Duodenal mucosa (tissue), 2 donors: Measurements from ENCODE around the gene ZNF607.
"Not testable (repeated sequence)": the region's sequence is repeated elsewhere in the genome, so short reads cannot be mapped to it uniquely, and the experiment has no call there.

Source experiments
- H3K27ac ChIP-seq: one replicate; pipeline ENCODE4 v1.7.0; 2013; ENCODE audit warnings: low read depth, low read length
- H3K27me3 ChIP-seq, 2 donors: one replicate each; pipeline ENCODE4 v1.7.0; 2013; ENCODE audit warnings: low read length in 2 of 2, control low read depth in 1 of 2; ENCODE audit not compliant: insufficient read depth in 2 of 2, control insufficient read depth in 1 of 2
- H3K36me3 ChIP-seq, 2 donors: one replicate each; pipeline ENCODE4 v1.7.0; 2013; ENCODE audit warnings: low read length in 2 of 2, control low read depth in 1 of 2; ENCODE audit not compliant: insufficient read depth in 2 of 2, control insufficient read depth in 1 of 2
- H3K4me1 ChIP-seq, 2 donors: one replicate each; pipeline ENCODE4 v1.7.0; 2013; ENCODE audit warnings: low read length in 2 of 2, control low read depth in 1 of 2; ENCODE audit not compliant: insufficient read depth in 2 of 2, control insufficient read depth in 1 of 2
- H3K4me3 ChIP-seq, 2 donors: one replicate each; pipeline ENCODE4 v1.7.0; 2013; ENCODE audit warnings: low read length in 2 of 2, low read depth in 1 of 2
- H3K9ac ChIP-seq, 2 donors: one replicate each; pipeline ENCODE4 v1.7.0; 2013; ENCODE audit warnings: low read length in 2 of 2, low read depth in 1 of 2
- H3K9me3 ChIP-seq, 2 donors: one replicate each; pipeline ENCODE4 v1.7.0; 2013; ENCODE audit warnings: low read length in 2 of 2, control low read depth in 1 of 2; ENCODE audit not compliant: control insufficient read depth in 1 of 2

The ZNF607 gene

GRCh38 chr19:37719111-37719926, at the start of gene ZNF607:
TSS of gene ZNF607 (minus strand) at chr19:37719761. CDS start at chr19:37711618, 8,143 bp downstream.
- Histone ChIP-seq H3K36me3 (no peaks in the 10 kb centered on the region), H3K4me3 (peak within 1 kb of the TSS; percentile 90 to 92), H3K9ac (peak within 1 kb of the TSS; percentile 40 to 68), H3K9me3 (no peaks in the 10 kb centered on the region), H3K4me1 (peaks cover 0 to 11% of the 10 kb centered on the region in 2 donors), H3K27me3 (no peaks in the 10 kb centered on the region), H3K27ac (peak within 1 kb of the TSS; percentile 48)

- Histone ChIP-seq H3K27ac (no peak overlapping the region), H3K9ac (no peak overlapping the region), H3K36me3 (peaks cover 4 to 39% of the 10 kb centered on the region in 2 donors), H3K4me3 (no peak overlapping the region), H3K9me3 (peaks cover 0 to 2% of the 10 kb centered on the region in 2 donors), H3K27me3 (no peaks in the 10 kb centered on the region), H3K4me1 (no peaks in the 10 kb centered on the region)
These were observed 43.9 kb upstream of the ZNF607 start for GRCh38 chr19:37763488-37763887.

DNA sequence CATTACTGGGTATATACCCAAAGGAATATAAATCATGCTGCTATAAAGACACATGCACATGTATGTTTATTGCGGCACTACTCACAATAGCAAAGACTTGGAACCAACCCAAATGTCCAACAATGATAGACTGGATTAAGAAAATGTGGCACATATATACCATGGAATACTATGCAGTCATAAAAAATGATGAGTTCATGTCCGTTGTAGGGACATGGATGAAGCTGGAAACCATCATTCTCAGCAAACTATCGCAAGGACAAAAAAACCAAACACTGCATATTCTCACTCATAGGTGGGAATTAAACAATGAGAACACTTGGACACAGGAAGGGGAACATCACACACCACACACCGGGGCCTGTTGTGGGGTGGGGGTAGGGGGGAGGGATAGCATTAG, 38.1 kb upstream of the ZNF607 start:
- H3K4me3 ChIP-seq, H3K9me3 ChIP-seq, H3K27ac ChIP-seq, H3K4me1 ChIP-seq, H3K27me3 ChIP-seq, H3K9ac ChIP-seq: not testable (repeated sequence)
- peaks cover 4 to 17% of the 10 kb centered on the region in 2 donors for H3K36me3 ChIP-seq

- Histone ChIP-seq H3K9ac (no peak overlapping the region), H3K27ac (no peak overlapping the region), H3K4me1 (no peaks in the 10 kb centered on the region), H3K9me3 (peaks cover 55 to 64% of the 10 kb centered on the region in 2 donors), H3K4me3 (no peak overlapping the region), H3K27me3 (no peaks in the 10 kb centered on the region), H3K36me3 (peaks cover 12 to 31% of the 10 kb centered on the region in 2 donors)
These were observed 18.8 kb upstream of the ZNF607 start for GRCh38 chr19:37738371-37738770.

GRCh38 chr19:37725181-37725580, 5.6 kb upstream of the ZNF607 start:
- H3K36me3 ChIP-seq: no peaks in the 10 kb centered on the region
- H3K4me3 ChIP-seq: no peak overlapping the region
- no peaks in the 10 kb centered on the region for H3K27me3 ChIP-seq
- no peaks in the 10 kb centered on the region for H3K4me1 ChIP-seq
- H3K27ac ChIP-seq: no peak overlapping the region
- H3K9ac ChIP-seq: no peak overlapping the region
- peaks cover 3 to 8% of the 10 kb centered on the region in 2 donors for H3K9me3 ChIP-seq

- H3K9ac ChIP-seq: peak overlapping the region in 1 of 2 donors; percentile 40
- no peaks in the 10 kb centered on the region for H3K27me3 ChIP-seq
- H3K4me1 ChIP-seq: peaks cover 0 to 11% of the 10 kb centered on the region in 2 donors
- H3K27ac ChIP-seq: no peak overlapping the region
- H3K4me3 ChIP-seq: peak overlapping the region; percentile 90 to 92
- H3K36me3 ChIP-seq: no peaks in the 10 kb centered on the region
- H3K9me3 ChIP-seq: no peaks in the 10 kb centered on the region
These were observed 335 bp upstream of the ZNF607 start for GRCh38 chr19:37719927-37720265.

DNA sequence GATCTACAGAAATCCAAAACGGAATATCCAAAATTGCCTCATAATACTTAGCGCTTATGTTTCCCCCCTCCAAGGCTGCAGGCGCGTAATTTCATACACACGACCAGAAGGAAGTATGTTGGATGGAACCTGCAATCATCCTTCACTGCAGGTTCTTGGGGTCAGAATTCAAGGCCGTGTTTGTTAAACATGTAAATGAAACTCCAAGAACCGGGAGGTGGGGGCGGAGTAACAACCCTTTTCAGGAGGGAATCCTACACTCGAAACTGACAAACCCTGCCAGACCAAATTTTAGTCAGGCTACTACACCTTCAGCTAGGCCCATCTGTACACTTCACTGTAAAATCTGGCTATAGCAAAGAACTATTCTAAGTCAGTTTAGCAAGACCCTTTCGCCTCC, 1.3 kb downstream of the ZNF607 start:
- H3K4me3 ChIP-seq: peak overlapping the region; percentile 90 to 92
- H3K27me3 ChIP-seq: no peaks in the 10 kb centered on the region
- H3K36me3 ChIP-seq: no peaks in the 10 kb centered on the region
- H3K9ac ChIP-seq: peak overlapping the region in 1 of 2 donors; percentile 68
- H3K27ac ChIP-seq: no peak overlapping the region
- peaks cover 0 to 11% of the 10 kb centered on the region in 2 donors for H3K4me1 ChIP-seq
- H3K9me3 ChIP-seq: no peaks in the 10 kb centered on the region

DNA sequence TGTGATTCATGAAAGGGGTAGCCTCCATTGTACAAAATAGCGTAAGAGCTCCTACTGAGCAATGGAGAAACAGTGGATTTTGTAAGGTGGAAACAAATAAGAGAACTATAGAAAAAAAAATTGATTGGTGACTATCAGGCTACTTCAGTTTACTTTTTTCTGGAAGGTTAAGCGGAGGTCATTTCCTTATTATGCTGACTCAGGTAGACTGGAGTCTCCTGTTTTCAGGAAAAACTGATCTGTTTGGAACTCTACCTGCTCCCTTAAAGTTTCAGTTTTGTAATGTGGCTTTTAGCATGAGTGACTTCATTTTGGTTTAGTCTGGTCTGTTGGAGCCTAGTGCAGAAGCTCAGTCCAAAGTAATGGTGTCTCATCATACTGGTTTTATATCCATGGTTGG, 3.4 kb downstream of the ZNF607 start:
- Histone ChIP-seq H3K4me3 (no peak overlapping the region), H3K4me1 (peaks cover 0 to 11% of the 10 kb centered on the region in 2 donors), H3K27me3 (no peaks in the 10 kb centered on the region), H3K9ac (no peak overlapping the region), H3K9me3 (peaks cover 0 to 2% of the 10 kb centered on the region in 2 donors), H3K36me3 (peaks cover 3% of the 10 kb centered on the region in 2 donors), H3K27ac (no peak overlapping the region)

DNA sequence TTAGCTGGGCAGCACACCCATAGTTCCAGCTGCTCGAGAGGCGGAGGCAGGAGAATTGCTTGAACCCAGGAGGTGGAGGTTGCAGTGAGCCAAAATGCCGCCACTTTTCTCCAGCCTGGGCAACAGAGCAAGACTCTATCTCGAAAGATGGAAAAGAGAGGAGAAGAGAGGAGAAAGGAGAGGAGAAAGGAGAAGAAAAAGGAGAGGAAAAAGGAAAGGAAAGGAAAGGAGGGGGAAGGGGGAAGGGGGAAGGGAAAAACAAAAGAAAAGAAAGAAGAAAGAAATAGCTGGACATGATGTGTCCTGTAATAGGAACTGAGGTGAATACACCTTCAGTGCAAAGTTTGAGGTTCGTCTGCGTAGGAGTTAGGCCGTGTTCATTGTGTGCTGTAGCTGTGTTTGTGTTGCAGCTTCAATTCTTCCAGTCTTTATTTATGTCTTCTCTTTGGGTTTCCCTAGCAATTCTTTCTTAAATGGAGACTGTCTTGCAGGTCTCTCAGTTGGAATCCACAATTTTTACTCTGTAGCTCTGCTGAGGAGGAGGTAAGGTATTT, 13.4 kb downstream of the ZNF607 start:
- Histone ChIP-seq H3K4me1 (no peaks in the 10 kb centered on the region), H3K27ac (no peak overlapping the region), H3K4me3 (no peak overlapping the region), H3K27me3 (no peaks in the 10 kb centered on the region), H3K9me3 (peaks cover 4 to 8% of the 10 kb centered on the region in 2 donors), H3K36me3 (peaks cover 17 to 24% of the 10 kb centered on the region in 2 donors), H3K9ac (no peak overlapping the region)

- Histone ChIP-seq H3K4me1 (no peaks in the 10 kb centered on the region), H3K27ac (no peak overlapping the region), H3K27me3 (no peaks in the 10 kb centered on the region), H3K4me3 (no peak overlapping the region), H3K36me3 (peaks cover 28 to 31% of the 10 kb centered on the region in 2 donors), H3K9me3 (peaks cover 31 to 32% of the 10 kb centered on the region in 2 donors), H3K9ac (no peak overlapping the region)
These were observed 20.5 kb downstream of the ZNF607 start for GRCh38 chr19:37699057-37699456.
